Omental fat pad (tissue), 4 donors: Measurements from ENCODE around the gene NDUFA11. TPM values are rescaled to one million over a fixed set of nuclear protein-coding genes. Genes with fewer than 3 reads are reported as not detected.

Source experiments
- ATAC-seq: fragments of 150-250 bp; one replicate; pipeline ENCODE4 v1.9.1; 2016; ENCODE audit warnings: mild to moderate bottlenecking, moderate library complexity; ENCODE audit not compliant: low FRiP score
- DNase-seq: peaks from one replicate; pipeline ENCODE4 v3.0.0-alpha.2; 2019; ENCODE audit warnings: low spot score
- CTCF ChIP-seq, 3 donors: fragments of 450-650 bp; IDR thresholded peaks; one replicate each; pipeline ENCODE4 v1.5.1; 2016 to 2017; ENCODE audit warnings: antibody characterized with exemption in 3 of 3, mild to moderate bottlenecking in 3 of 3, moderate library complexity in 2 of 3
- total RNA-seq, 4 donors: library from RNA; depleted of rRNA; stranded (reverse); fragments of >200 nt; gene quantifications; one replicate each; pipeline ENCODE4 v1.1.0, GENCODE V29; 2016

Gene NDUFA11
- total RNA-seq, 4 donors from 2014 or later, result 134 to 234 (median 190) TPM

DNA sequence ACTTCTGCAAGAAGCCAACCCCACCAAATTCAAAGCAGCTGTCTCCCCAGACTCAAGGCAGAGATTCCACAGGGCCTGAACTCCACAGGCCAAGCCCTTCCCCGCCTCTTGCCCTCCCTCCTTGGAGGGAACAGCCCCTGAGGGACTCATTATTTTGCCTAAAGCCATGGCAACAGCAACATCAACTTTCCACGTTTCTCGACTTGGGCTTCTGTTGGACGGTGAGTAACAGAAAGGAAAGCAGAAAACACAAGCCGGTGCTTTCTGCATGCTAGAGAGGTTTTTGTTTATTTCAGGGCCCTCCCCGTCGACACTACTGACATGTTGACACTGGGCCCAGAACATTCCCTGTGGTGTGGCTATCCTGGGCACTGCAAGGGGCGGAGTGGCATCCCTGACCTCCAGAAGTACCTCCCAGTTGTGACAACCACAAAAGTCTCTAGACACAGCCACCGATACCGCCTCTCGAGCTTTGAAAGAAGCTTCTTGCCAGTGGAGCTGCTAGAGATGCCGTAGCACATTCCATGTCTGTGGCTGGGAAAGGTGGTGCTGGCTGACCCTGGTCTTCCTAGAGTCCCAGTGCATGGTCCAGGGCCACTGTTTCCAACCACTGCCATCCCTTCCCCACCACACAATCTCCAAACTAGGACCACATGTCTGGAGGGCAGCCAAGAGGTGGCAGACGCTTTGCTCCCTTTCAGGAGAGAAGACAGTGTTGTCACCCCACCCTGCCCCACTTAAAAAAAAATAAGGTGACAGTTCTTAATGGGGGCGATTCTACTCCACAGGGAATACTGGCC, 23.3 kb upstream of the NDUFA11 start:
- DNase-seq, result no peak
- TF ChIP-seq CTCF (IDR thresholded peaks at IDR 0.05), result no peak
- ATAC-seq, result peak; percentile 34

GRCh38 chr19:5925830-5926427, 22.3 kb upstream of the NDUFA11 start:
- TF ChIP-seq CTCF (IDR thresholded peaks at IDR 0.05), result no peak
- no peak for DNase-seq
- no peak for ATAC-seq

- DNase-seq (no peak), ATAC-seq (no peak)
- TF ChIP-seq CTCF (IDR thresholded peaks at IDR 0.05), result no peak
Measured at GRCh38 chr19:5923356-5923755, 19.8 kb upstream of the NDUFA11 start.

DNA sequence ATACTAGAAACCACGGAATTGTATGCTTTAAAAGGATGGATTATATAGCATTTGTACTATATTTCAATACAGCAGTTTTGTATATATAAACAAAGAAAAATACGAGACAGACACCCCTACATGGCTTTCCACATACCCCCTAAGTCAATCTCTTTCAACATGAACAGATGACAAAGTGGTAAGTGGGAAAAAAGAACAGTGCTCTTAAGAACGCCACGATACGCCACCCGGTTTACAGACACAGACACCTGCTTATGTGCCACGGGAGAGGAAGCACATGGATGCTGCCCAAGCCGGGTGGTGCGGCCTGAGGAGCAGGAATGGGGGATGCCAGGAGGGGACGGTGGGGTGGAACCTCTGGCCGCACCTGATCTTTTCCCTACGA, 18.6 kb upstream of the NDUFA11 start:
- no peak for DNase-seq
- no peak for ATAC-seq
- no peak for TF ChIP-seq CTCF (IDR thresholded peaks at IDR 0.05)

DNA sequence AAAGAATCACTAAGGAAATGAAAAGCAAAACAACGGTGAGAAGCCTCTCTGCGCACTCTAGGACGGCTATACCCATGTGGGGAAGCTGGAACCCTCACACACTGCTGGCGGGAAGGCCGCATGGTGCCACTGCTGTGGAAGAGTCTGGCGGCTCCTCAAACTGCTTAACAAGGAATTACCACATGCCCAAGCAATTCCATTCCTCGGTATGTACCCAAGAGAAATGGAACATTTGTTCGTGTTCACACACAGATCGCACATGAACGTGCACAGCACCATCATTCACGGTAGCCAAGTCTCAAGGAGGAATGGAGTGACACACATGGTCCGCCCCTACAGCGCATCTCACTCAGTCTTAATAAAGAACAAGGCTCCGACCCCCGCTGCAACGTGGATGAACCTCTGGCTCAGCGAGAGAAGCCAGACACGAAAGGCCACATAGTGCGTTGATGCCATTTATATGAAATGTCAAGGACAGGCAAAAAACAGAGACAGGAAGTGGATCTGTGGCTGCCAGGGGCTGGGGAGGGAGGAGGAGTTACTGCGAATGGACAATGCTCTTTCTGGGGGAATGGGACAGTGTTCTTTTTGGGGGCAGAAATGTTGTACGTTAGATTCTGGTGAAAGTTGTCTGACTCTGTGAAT, 18.0 kb upstream of the NDUFA11 start:
- DNase-seq, result no peak
- ATAC-seq, result no peak

GRCh38 chr19:5918463-5919079, 15.0 kb upstream of the NDUFA11 start:
- ATAC-seq, result no peak
- no peak for DNase-seq
- no peak for TF ChIP-seq CTCF (IDR thresholded peaks at IDR 0.05)

More for the DNA sequence above, 18.0 kb upstream of the NDUFA11 start:
- no peak for TF ChIP-seq CTCF (IDR thresholded peaks at IDR 0.05)
